Midbrain (tissue), 1 donor: ENCODE measurements around the gene DYNC2I2.
"Not testable (repeated sequence)": the region's sequence is repeated elsewhere in the genome, so short reads cannot be mapped to it uniquely, and the experiment has no call there.

Experiments
- DNase-seq: peaks from one replicate; lab custom pipeline; 2025; lab: John Stamatoyannopoulos, UW

DYNC2I2 gene

GRCh38 chr9:128656416-128657343, at the start of gene DYNC2I2:
Gene DYNC2I2, minus strand, starts transcription at chr9:128656847. Its CDS starts 121 bp downstream, at chr9:128656726.
- DNase-seq = peak; percentile 93

DNA sequence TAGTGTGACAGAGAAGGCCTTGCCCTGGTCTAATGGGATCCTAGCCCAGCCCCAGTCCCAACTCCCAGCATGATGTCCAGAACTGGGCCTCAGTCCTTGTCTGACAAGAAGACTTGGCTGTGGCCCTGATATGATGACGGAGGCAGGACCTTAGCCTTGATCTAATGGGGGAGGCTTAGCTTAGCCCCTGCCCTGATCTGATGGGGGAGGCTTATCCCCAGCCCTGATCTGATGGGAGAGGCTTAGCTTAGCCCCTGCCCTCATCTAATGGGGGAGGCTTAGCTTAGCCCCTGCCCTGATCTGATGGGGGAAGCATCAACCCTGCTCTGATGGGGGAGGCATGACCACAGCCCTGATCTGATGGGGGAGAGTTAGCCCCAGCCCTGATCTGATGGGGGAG, 49.4 kb upstream of the DYNC2I2 start:
- no peak for DNase-seq

GRCh38 chr9:128705051-128705965, 48.7 kb upstream of the DYNC2I2 start:
- no peak for DNase-seq

DNA sequence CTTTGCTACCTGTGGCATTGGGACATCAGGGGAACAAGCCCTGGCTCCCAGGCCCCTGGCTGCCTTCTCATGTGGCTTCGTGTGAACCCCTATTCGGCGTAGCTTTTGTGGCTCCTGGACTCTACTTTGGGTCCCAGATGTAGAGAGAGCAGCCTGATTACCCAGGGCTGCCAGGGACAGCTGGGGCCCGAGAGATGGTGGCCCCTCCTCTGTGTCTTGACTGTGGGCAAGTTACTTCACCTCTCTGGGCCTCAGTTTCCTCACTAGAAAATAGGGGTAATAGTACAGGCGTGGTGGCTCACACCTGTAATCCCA, 47.7 kb upstream of the DYNC2I2 start:
- DNase-seq = no peak

DNA sequence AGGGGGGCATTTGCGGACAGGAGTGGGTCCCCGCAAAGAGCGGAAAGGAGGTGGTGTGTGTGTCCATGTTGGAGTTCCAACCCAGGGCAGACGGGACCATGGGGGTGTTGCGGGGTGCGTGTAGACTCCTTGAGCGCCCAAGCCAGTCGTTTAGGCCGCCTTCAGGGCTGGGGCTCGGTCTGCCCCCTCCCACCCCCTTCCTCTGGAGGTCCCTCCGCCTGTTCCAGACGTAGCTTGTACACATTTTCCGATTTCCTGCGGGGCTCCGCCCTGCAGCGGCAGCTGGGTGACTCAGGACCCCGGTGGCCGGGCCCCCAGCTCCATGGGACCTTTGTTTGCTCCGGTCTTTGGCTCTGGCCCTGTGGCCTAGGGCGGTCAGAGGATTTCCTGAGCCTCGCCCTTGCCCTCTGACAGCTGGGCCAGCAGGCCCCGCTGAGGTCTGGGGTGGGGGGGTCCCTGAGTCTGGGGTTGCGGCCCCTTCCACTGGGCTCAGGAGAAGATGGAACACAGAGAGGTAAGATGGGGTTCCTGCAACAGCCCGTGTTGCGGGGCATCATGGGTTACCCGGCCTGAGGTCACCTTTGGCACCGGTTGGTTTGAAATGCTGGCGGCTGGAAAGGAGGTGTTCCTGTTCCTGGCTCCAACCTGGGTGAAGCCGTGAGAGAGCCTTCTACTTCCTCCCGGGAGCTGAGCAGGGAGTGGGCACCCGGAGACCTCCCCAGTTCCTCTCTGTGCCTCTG, 47.1 kb upstream of the DYNC2I2 start:
- no peak for DNase-seq

DNA sequence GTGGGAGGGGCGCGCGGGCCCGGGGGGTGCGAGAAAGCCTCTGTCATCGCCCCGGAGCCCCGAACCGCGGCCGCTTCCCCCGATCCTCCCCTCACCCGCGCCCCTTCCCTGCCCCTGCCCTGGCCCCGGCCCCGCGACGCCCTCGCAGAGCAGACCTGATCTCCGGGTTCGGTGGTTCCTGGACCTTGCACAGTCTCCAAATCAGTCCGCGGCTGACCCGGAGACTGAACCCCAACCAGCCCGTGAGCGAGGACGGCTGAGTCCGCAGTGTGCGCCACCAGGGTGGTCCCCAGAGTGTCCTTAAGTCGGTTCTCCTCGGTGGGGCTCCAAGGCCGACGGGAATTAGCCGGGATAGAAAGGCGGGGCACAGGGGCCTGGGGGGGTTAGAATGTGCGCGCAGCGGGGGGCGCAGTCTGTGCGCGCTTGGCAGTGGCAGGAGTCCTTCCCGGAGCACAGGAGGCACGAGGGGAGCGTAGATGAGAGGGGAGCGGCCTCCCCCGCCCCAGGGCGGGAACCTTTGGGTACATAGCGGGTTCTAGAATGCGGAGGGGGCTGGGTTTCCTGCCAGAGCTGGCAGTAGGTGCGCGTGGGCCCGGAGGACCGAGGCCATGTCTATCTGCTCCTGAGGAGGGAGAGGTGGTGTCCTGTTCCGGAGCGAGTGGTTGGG, 46.4 kb upstream of the DYNC2I2 start:
- DNase-seq = no peak

GRCh38 chr9:128702445-128702948, 45.9 kb upstream of the DYNC2I2 start, which contains the start of gene PKN3:
Gene PKN3, plus strand, starts transcription at chr9:128702503. Its CDS starts 413 bp downstream, at chr9:128702916.
- DNase-seq = peak; percentile 61

DNA sequence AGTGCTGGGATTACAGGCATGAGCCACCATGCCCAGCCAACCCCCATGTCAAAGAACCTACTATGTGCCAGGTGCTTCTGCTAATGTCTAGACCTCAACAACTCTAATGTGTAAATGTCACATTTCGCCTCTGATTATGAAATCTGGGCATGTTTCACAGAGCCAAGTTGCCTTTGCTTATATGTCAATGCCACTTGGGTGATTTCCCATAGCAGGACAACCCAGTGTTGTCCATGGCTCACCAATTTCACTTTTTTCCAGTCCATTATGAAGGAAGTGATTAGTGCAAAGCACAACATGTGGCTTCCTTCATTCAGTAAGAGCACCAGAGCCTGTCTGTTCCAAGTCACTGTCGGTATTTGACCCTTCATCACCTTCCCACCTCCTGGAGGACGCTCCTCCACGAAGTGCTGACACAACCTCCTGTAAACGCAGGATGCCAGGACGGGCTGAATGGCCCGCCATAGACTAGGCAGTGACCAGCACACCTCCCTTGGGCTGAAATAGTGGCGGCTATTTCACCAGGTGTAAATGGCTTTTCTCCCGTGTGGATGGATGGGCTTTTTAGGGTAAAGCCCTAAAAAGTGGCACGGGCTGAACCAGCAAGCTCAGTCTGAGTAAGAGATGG, 44.7 kb upstream of the DYNC2I2 start:
- no peak for DNase-seq

GRCh38 chr9:128699096-128699795, 42.6 kb upstream of the DYNC2I2 start:
- DNase-seq = not testable (repeated sequence)

- no peak for DNase-seq
These were observed 40.5 kb upstream of the DYNC2I2 start for GRCh38 chr9:128696923-128697707.

- no peak for DNase-seq
These were observed 37.7 kb upstream of the DYNC2I2 start for GRCh38 chr9:128694344-128694743.

DNA sequence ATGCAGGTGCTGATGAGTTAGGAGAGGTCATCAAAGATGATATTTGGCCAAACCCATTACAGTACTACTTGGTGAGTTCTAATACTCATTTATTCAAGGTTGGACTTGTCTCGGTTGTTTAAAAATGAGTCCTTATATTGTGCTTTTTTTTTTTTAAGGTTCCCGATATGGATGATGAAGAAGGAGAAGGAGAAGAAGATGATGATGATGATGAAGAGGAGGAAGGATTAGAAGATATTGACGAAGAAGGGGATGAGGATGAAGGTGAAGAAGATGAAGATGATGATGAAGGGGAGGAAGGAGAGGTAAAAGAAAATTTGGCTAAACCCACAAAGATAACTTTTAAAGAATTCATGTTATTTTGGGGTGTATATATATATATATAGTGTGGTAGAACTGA, 37.1 kb upstream of the DYNC2I2 start:
- DNase-seq = not testable (repeated sequence)

DNA sequence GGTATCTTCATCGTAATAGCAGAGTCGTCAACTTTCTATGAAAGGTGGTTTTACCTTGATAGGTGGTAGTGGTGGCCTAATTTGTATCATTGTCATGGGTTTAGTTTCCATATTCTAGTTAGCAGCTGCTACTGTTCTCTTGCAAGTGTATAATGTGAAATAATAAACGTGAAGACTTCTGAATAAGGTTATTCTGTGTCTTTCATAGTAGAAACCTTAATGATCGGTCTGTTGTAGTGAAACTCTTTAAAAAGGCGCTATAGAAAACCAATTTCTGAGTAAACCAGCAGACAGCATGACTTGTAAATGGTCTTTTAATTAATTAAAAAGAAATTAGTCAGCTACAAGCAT, 34.0 kb upstream of the DYNC2I2 start:
- DNase-seq = no peak

- DNase-seq = peak; percentile 29
These were observed 33.4 kb upstream of the DYNC2I2 start for GRCh38 chr9:128689820-128690683.

DNA sequence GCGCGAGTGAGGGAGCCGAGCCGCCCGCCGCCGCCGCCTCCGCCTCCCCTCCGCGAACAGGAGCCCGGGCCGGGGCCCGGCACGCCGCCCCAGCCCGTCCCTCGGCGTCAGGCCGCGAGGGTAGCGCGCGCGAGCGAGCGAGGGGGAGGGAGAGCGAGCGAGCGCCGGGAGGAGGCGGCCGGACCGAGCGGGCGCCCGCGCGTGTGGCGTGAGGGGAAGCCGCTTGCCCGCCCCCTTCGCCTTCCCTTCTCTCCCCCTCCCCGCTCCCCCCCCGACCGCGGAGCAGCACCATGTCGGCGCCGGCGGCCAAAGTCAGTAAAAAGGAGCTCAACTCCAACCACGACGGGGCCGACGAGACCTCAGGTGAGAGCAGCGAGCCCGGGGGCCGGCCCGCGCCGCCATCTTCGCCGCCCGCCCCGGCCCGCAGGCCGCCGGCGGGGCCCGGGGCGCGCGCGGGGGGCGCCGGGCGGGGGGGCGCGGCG, 32.7 kb upstream of the DYNC2I2 start:
- no peak for DNase-seq

- DNase-seq = peak; percentile 95
These were observed 32.0 kb upstream of the DYNC2I2 start, which contains the start of gene SET for GRCh38 chr9:128688501-128689292. Gene SET, plus strand, starts transcription at chr9:128689222. Its CDS starts 361 bp downstream, at chr9:128689583.

GRCh38 chr9:128687453-128687852, 30.8 kb upstream of the DYNC2I2 start:
- no peak for DNase-seq
